DOHH2 (cell line): ENCODE data around the gene LPAR1.

Experiments
- H3F3A ChIP-seq: fragments of 200-600 bp; sonication (generic), shearing (Covaris generic); 2 replicates; pipeline ENCODE4 v1.6.0; 2016; ENCODE audit warnings: antibody characterized with exemption, mild to moderate bottlenecking; ENCODE audit not compliant: control insufficient read depth, insufficient read depth
- H3K27ac ChIP-seq: fragments of 200-600 bp; sonication (generic); 2 replicates; pipeline ENCODE4 v1.5.1; 2014; ENCODE audit warnings: low read depth, mild to moderate bottlenecking, low read length, moderate library complexity
- H3K27me3 ChIP-seq: fragments of 200-600 bp; sonication (generic); 2 replicates; pipeline ENCODE4 v1.6.1; 2014; ENCODE audit warnings: mild to moderate bottlenecking, low read length, mixed read lengths; ENCODE audit not compliant: control insufficient read depth
- H3K36me3 ChIP-seq: fragments of 200-600 bp; sonication (generic); 2 replicates; pipeline ENCODE4 v1.6.1; 2014; ENCODE audit warnings: mild to moderate bottlenecking, low read length, moderate library complexity, mixed read lengths; ENCODE audit not compliant: control insufficient read depth
- H3K4me1 ChIP-seq: fragments of 200-600 bp; sonication (generic); 2 replicates; pipeline ENCODE4 v1.6.1; 2014; ENCODE audit warnings: mild to moderate bottlenecking, low read length, mixed read lengths; ENCODE audit not compliant: control insufficient read depth
- H3K4me2 ChIP-seq: fragments of 200-600 bp; sonication (generic); 2 replicates; pipeline ENCODE4 v1.6.0; 2014; ENCODE audit warnings: mild to moderate bottlenecking, low read length, moderate library complexity
- H3K4me3 ChIP-seq: fragments of 200-600 bp; sonication (generic); 2 replicates; pipeline ENCODE4 v1.5.1; 2014; ENCODE audit warnings: mild to moderate bottlenecking, low read length, mixed read lengths
- H3K79me2 ChIP-seq: fragments of 200-600 bp; sonication (generic); 2 replicates; pipeline ENCODE4 v1.6.1; 2014; ENCODE audit warnings: mild to moderate bottlenecking, low read length, mixed read lengths; ENCODE audit not compliant: control insufficient read depth
- H3K9me2 ChIP-seq: fragments of 200-600 bp; sonication (generic); replicated peaks from 2 replicates; pipeline ENCODE4 v1.6.1; 2014; ENCODE audit warnings: mild to moderate bottlenecking, low read length, mixed read lengths; ENCODE audit not compliant: control insufficient read depth
- H3K9me3 ChIP-seq: fragments of 200-600 bp; sonication (generic); 2 replicates; pipeline ENCODE4 v1.6.1; 2014; ENCODE audit warnings: antibody characterized with exemption, low read length, mixed read lengths; ENCODE audit not compliant: control insufficient read depth, insufficient read depth
- H4K20me1 ChIP-seq: fragments of 200-600 bp; sonication (generic); 2 replicates; pipeline ENCODE4 v1.6.0; 2014; ENCODE audit warnings: low read depth, mild to moderate bottlenecking, antibody characterized with exemption, low read length, moderate library complexity; ENCODE audit not compliant: control insufficient read depth, insufficient read depth
- EZH2phosphoT487 ChIP-seq: fragments of 200-600 bp; sonication (generic); IDR thresholded peaks from 2 replicates; pipeline ENCODE4 v1.6.1; 2017; ENCODE audit warnings: borderline replicate concordance, mild to moderate bottlenecking, antibody characterized with exemption, low read length, moderate library complexity, mixed read lengths
- TF ChIP-seq, protein P1 (sequence below): fragments of 200-600 bp; sonication (generic); IDR thresholded peaks from one replicate; pipeline ENCODE4 v1.5.1; 2014; ENCODE audit warnings: antibody characterized with exemption, mild to moderate bottlenecking, low read depth, low read length; ENCODE audit not compliant: poor library complexity, severe bottlenecking

Gene LPAR1

GRCh38 chr9:110844121-110844520 is 194.1 kb downstream of the LPAR1 start:
- no peak overlapping the region for H3K4me3 ChIP-seq
- no peak for TF ChIP-seq EZH2phosphoT487
- TF ChIP-seq, protein P1, sequence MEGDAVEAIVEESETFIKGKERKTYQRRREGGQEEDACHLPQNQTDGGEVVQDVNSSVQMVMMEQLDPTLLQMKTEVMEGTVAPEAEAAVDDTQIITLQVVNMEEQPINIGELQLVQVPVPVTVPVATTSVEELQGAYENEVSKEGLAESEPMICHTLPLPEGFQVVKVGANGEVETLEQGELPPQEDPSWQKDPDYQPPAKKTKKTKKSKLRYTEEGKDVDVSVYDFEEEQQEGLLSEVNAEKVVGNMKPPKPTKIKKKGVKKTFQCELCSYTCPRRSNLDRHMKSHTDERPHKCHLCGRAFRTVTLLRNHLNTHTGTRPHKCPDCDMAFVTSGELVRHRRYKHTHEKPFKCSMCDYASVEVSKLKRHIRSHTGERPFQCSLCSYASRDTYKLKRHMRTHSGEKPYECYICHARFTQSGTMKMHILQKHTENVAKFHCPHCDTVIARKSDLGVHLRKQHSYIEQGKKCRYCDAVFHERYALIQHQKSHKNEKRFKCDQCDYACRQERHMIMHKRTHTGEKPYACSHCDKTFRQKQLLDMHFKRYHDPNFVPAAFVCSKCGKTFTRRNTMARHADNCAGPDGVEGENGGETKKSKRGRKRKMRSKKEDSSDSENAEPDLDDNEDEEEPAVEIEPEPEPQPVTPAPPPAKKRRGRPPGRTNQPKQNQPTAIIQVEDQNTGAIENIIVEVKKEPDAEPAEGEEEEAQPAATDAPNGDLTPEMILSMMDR: no peak
- no peak overlapping the region for H3K27ac ChIP-seq
- no peaks in the 10 kb centered on the region for H3K9me2 ChIP-seq
- H3F3A ChIP-seq: no peaks in the 10 kb centered on the region
- no peaks in the 10 kb centered on the region for H3K36me3 ChIP-seq
- no peaks in the 10 kb centered on the region for H3K4me1 ChIP-seq
- H3K9me3 ChIP-seq: no peaks in the 10 kb centered on the region
- no peaks in the 10 kb centered on the region for H3K27me3 ChIP-seq
- H3K4me2 ChIP-seq: no peak overlapping the region
- H4K20me1 ChIP-seq: no peaks in the 10 kb centered on the region
- H3K79me2 ChIP-seq: no peaks in the 10 kb centered on the region

- no peaks in the 10 kb centered on the region for H3K9me2 ChIP-seq
- no peaks in the 10 kb centered on the region for H3K27me3 ChIP-seq
- TF ChIP-seq, protein P1: no peak
- H3K4me1 ChIP-seq: no peaks in the 10 kb centered on the region
- no peaks in the 10 kb centered on the region for H3F3A ChIP-seq
- H4K20me1 ChIP-seq: no peaks in the 10 kb centered on the region
- no peak overlapping the region for H3K4me3 ChIP-seq
- H3K27ac ChIP-seq: no peak overlapping the region
- H3K4me2 ChIP-seq: no peak overlapping the region
- H3K9me3 ChIP-seq: no peaks in the 10 kb centered on the region
- no peaks in the 10 kb centered on the region for H3K36me3 ChIP-seq
- H3K79me2 ChIP-seq: no peaks in the 10 kb centered on the region
Observed at GRCh38 chr9:110842986-110843385, 195.3 kb downstream of the LPAR1 start.

GRCh38 chr9:110842169-110842568 is 196.1 kb downstream of the LPAR1 start:
- no peaks in the 10 kb centered on the region for H3K79me2 ChIP-seq
- no peaks in the 10 kb centered on the region for H3K27me3 ChIP-seq
- no peaks in the 10 kb centered on the region for H4K20me1 ChIP-seq
- H3K4me2 ChIP-seq: no peak overlapping the region
- H3F3A ChIP-seq: no peaks in the 10 kb centered on the region
- H3K4me1 ChIP-seq: no peaks in the 10 kb centered on the region
- H3K9me3 ChIP-seq: no peaks in the 10 kb centered on the region
- H3K36me3 ChIP-seq: no peaks in the 10 kb centered on the region
- H3K4me3 ChIP-seq: no peak overlapping the region
- TF ChIP-seq EZH2phosphoT487: no peak
- TF ChIP-seq, protein P1: no peak
- no peak overlapping the region for H3K27ac ChIP-seq
- H3K9me2 ChIP-seq: no peaks in the 10 kb centered on the region
